HuH-7 (cell line): ENCODE measurements around the gene SP7.
"Not testable (repeated sequence)": the region's sequence is repeated elsewhere in the genome, so short reads cannot be mapped to it uniquely, and the experiment has no call there.

ENCODE experiments used
- DNase-seq: peaks from one replicate; pipeline ENCODE4 v3.0.0; 2011; ENCODE audit warnings: low spot score

Gene SP7

GRCh38 chr12:53320352-53321195 is 15.6 kb downstream of the SP7 start:
- no peak for DNase-seq

DNA sequence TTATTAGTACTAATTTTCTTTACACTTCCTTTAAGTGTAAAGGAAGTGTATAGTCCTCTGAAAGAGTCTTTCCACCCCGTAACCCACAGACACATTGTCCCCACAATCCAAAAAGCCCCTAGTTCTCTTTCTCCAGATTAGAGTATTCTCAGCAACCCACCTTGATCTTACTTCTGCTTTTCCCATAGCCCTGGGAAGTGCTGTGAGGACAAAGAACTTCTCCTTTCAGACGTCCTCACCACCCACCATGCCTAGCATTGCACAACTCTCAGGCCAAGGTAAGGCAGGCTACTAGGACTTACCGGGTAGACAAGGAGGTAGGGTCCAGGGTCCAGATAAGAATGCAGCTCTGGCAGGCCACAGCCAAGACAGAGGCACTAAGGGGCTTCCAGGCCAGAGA is 22.2 kb downstream of the SP7 start:
- no peak for DNase-seq

DNA sequence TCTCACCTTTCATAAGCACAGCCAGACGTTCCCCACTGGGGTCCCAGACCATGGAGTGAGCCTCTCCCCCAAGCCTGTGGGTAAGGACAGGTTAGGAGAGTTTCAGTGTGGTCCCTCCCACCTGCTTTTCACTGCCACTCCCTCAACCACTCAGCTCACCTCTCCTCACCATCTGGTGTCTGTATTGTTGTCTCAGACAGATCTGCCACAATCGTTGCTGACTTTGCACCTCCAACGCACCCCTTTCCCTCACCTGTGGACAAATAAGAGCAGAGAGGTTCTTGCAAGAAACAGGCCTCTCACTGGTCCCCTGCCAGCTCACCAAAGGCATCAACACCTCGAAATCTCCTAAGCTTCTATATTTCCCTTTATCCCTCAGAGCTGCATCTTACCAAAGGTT is 27.9 kb downstream of the SP7 start:
- no peak for DNase-seq

DNA sequence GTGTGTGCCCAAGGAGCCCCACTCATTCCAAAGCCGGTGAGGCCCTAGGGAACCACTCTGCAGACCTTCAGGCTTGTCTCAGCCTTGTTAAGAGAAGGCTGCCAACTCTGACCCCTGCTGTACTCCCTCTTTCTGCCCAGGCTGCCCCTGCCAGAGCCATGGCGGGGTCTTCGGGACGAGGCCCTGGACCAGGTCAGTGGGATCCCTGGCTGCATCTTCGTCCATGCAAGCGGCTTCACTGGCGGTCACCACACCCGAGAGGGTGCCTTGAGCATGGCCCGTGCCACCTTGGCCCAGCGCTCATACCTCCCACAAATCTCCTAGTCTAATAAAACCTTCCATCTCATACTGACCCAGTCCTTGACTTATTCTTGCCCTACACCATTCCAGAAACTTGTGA is 29.3 kb downstream of the SP7 start:
- no peak for DNase-seq

DNA sequence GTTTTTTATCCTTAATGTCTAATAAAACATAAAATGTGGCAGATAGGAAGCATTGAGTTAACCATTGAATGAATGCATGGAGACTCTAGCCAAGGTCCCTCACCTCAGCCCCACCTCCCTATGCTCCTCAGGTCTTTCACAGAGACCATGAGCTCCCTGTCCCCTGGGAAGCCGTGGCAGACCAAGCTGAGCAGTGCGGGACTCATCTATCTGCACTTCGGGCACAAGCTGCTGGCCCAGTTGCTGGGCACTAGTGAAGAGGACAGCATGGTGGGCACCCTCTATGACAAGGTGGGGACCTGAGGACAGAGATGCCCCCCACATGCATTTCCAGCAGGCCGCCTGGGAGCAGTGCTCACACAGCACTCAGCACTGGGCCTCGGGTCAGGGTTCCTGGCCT is 33.3 kb downstream of the SP7 start:
- DNase-seq = no peak

DNA sequence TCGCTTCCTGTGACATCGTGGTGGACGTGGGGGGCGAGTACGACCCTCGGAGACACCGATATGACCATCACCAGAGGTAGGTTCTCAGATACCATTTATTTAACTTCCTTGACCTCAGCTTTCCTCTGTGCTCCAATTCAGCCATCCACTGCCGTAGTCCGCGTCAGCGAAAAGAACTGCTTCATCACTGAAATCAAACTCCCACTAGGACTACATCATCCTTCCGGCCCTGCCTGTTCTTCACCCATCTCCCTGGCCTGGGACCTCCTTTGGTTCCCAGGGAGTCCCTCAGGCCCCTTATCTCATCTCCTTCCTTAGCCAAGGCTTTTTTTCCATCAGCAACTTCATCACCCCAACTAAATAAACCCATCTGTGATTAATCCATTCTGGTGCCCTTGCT is 36.0 kb downstream of the SP7 start:
- DNase-seq = no peak

GRCh38 chr12:53299454-53300180 is 36.5 kb downstream of the SP7 start, which contains the start of gene MYG1:
MYG1 (plus strand) TSS chr12:53299695; CDS start chr12:53299738, 43 bp downstream.
- peak; percentile 92 for DNase-seq

DNA sequence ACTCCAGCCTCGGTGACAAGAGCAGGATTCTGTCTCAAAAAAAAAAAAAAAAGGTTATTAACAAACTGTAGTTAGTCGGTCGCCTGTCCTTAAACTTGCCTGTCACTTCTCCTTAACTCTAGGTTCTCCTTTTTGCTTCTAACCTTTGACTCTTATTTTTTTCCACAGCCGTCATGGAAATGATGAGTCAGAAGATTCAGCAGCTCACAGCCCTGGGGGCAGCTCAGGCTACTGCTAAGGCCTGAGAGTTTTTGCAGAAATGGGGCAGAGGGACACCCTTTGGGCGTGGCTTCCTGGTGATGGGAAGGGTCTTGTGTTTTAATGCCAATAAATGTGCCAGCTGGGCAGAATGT is 37.1 kb downstream of the SP7 start:
- no peak for DNase-seq

DNA sequence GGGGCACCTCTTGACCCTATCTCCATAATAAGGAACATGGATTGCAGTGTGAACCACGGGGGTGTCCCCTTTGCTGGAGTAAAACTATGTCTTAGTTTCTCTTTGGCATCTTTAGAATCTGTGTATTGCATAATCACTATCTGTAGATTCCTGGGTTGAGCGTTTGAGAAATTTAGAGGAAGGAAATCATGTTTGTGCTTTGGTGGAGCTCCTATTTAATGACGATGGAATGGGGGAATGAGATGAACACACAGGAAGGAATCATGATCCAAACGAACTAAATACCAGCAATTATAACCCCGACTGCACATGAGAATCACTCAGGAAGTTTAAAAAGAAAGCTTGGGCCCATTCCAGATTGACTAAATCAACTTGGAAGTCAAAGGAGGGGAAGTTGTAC is 38.0 kb downstream of the SP7 start:
- no peak for DNase-seq

- DNase-seq = not testable (repeated sequence)
Observed at GRCh38 chr12:53297106-53297505, 39.0 kb downstream of the SP7 start.

GRCh38 chr12:53295891-53296219 is 40.3 kb downstream of the SP7 start:
- no peak for DNase-seq

GRCh38 chr12:53295070-53295890 is 40.9 kb downstream of the SP7 start, which contains the start of gene PFDN5:
PFDN5 (plus strand) TSS chr12:53295542; CDS start chr12:53295568, 26 bp downstream.
- DNase-seq = peak; percentile 90

DNA sequence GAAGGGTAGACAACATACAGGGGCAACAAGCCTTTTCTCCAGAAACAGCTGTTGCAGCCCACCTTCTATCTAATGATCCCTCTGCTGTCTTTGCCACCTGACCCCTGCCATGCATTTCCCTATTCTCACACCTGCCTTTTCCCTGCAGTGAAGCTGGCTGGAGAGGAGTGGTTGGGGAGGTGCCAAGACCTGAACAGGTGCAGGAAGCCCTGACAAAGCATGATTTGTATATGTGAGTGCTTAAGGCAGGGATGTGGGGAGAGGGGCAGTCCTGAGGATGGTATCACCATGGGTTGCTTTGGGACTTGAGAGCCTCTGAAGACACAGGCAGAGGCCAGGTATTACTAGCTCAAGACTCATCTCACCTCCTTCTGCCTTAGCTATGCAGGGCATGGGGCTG is 43.7 kb downstream of the SP7 start:
- DNase-seq = no peak

GRCh38 chr12:53290661-53291060 is 45.5 kb downstream of the SP7 start:
- DNase-seq = no peak

- DNase-seq = no peak
Observed at GRCh38 chr12:53289891-53290290, 46.3 kb downstream of the SP7 start.

- DNase-seq = no peak
Observed at GRCh38 chr12:53288322-53288721, 47.8 kb downstream of the SP7 start.

- DNase-seq = peak; percentile 71
Observed at GRCh38 chr12:53287741-53288216, 48.4 kb downstream of the SP7 start.

- DNase-seq = no peak
Observed at GRCh38 chr12:53286448-53286847, 49.7 kb downstream of the SP7 start.

DNA sequence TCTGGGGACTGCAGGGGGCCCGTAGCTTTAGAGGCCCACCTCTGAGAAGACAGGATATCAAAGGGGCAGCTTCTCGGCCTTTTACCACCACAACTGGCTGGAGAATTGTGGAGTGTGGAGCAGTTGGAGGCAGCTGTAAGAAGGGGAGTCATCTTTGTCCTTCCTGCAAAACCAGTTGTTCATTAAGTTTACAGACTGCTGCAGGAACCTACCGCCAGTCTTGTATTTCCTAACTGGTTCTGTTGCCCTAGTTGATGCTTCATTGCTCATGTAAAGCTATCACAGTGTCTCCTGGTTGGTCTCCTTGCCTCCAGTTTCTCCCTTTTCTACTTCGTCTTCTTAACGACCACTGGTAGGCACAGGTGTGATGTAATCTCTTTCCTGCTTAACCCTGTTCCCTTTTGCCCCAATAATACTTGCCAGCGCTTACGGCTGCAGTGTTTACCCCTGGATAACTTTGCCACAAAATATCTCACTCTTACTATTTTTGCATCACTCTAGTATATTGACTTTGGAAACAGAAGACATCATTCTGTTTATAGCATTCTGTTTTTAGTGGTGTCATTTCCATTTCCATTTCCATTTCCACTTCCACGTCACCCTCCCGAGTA is 56.2 kb downstream of the SP7 start:
- DNase-seq = no peak

DNA sequence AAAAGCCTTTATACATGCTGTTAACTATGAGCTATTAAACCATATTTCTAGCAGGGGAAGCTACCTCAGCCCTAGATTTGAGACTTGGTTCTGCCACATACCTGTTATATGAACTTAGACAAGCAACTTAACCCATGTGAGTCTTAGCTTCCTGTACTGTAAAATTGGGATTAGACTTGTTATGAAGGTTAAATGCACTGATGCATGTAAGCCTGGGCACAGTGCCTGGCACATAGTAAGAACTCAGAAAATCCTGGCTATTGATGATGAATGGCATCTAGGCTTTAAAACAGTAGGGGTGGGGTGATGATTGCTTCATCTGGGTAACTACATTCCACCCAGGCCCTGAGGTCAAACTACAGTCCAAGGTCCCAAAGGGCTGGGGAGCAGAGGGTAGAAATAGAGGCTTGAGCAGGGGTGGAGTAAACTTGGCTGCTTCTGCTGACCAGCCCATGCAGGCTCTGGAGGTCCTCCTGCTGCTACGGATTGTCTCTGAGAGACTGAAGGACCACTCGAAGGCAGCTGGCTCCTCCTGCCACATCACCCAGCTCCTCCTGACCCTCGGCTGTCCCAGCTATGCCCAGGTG is 56.8 kb downstream of the SP7 start:
- no peak for DNase-seq

DNA sequence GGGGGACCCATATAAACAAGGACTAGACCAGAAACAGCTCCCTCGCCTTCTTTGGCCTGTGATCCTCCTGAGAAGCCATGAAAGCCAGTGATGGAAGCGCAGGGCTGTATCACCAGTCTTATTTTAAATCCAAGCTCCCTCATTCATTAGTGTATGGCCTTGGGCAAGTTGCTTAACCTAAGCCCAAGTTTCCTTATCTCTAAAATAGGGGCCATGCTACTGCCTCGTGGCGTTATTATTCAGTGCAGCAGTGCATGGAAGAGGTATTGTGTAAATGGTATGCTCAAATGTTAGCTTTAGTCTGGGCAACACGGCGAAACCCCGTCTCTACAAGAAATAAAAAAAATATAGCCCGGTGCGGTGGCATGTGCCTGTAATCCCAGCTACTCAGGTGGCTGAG is 58.2 kb downstream of the SP7 start:
- DNase-seq = no peak
